HL-60 (cell line): Measurements from ENCODE around the gene GPC3.

ENCODE experiments used
- CTCF ChIP-seq: IDR thresholded peaks from one replicate; pipeline ENCODE4 v1.5.1; 2011; ENCODE audit warnings: low read length, control low read depth, inconsistent platforms; ENCODE audit not compliant: insufficient read depth
- GABPA ChIP-seq: IDR thresholded peaks from 2 replicates; pipeline ENCODE4 v1.6.1; 2012; ENCODE audit warnings: low read depth
- POLR2AphosphoS5 ChIP-seq: IDR thresholded peaks from 2 replicates; pipeline ENCODE4 v1.6.1; 2012; ENCODE audit warnings: low read depth
- SPI1 ChIP-seq: IDR thresholded peaks from 2 replicates; pipeline ENCODE4 v1.6.1; 2012; ENCODE audit warnings: low read depth, mild to moderate bottlenecking, borderline replicate concordance
- TF ChIP-seq, protein P1 (sequence below): IDR thresholded peaks from 2 replicates; pipeline ENCODE4 v1.6.1; 2012; ENCODE audit warnings: low read depth; ENCODE audit not compliant: insufficient replicate concordance

- TF ChIP-seq CTCF (no peak), POLR2AphosphoS5 (no peak), GABPA (no peak), SPI1 (no peak)
- TF ChIP-seq, protein P1, sequence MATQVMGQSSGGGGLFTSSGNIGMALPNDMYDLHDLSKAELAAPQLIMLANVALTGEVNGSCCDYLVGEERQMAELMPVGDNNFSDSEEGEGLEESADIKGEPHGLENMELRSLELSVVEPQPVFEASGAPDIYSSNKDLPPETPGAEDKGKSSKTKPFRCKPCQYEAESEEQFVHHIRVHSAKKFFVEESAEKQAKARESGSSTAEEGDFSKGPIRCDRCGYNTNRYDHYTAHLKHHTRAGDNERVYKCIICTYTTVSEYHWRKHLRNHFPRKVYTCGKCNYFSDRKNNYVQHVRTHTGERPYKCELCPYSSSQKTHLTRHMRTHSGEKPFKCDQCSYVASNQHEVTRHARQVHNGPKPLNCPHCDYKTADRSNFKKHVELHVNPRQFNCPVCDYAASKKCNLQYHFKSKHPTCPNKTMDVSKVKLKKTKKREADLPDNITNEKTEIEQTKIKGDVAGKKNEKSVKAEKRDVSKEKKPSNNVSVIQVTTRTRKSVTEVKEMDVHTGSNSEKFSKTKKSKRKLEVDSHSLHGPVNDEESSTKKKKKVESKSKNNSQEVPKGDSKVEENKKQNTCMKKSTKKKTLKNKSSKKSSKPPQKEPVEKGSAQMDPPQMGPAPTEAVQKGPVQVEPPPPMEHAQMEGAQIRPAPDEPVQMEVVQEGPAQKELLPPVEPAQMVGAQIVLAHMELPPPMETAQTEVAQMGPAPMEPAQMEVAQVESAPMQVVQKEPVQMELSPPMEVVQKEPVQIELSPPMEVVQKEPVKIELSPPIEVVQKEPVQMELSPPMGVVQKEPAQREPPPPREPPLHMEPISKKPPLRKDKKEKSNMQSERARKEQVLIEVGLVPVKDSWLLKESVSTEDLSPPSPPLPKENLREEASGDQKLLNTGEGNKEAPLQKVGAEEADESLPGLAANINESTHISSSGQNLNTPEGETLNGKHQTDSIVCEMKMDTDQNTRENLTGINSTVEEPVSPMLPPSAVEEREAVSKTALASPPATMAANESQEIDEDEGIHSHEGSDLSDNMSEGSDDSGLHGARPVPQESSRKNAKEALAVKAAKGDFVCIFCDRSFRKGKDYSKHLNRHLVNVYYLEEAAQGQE, result no peak
These were observed 21.2 kb upstream of the GPC3 start for GRCh38 chrX:134006484-134007161.
